HCT116 (cell line): ENCODE measurements around the gene LRRC4C.

Experiments used
- CEBPB ChIP-seq: IDR thresholded peaks from 2 replicates; pipeline ENCODE4 v1.6.1; 2012; ENCODE audit warnings: low read depth
- EZH2 ChIP-seq: fragments of 200-600 bp; sonication (generic); IDR thresholded peaks from 2 replicates; pipeline ENCODE4 v1.6.1; 2017; ENCODE audit warnings: antibody characterized with exemption, mixed run types
- JUND ChIP-seq: IDR thresholded peaks from 2 replicates; pipeline ENCODE4 v1.6.1; 2012
- POLR2A ChIP-seq: IDR thresholded peaks from 2 replicates; pipeline ENCODE4 v1.7.0; 2011; ENCODE audit warnings: borderline replicate concordance; ENCODE audit not compliant: insufficient read depth, insufficient read length; ENCODE audit errors: extremely low read depth
- POLR2AphosphoS5 ChIP-seq: IDR thresholded peaks from 2 replicates; pipeline ENCODE4 v1.6.1; 2011; ENCODE audit warnings: mild to moderate bottlenecking, low read depth, low read length, moderate library complexity
- TCF7L2 ChIP-seq: IDR thresholded peaks from 2 replicates; pipeline ENCODE4 v1.7.0; 2011; ENCODE audit warnings: borderline replicate concordance, inconsistent platforms; ENCODE audit not compliant: insufficient read depth, insufficient read length; ENCODE audit errors: extremely low read depth
- TF ChIP-seq, protein P1 (sequence below), 3 experiments: fragments of 200-600 bp in 1 of 3; sonication (generic) in 1 of 3; IDR thresholded peaks in 2 of 3; conservative IDR thresholded peaks in 1 of 3; 2 replicates each; pipeline ENCODE4 v1.5.1; 2012 to 2017; ENCODE audit warnings: low read depth in 2 of 3, low read length in 2 of 3, antibody characterized with exemption in 1 of 3, borderline replicate concordance in 1 of 3, control low read depth in 1 of 3, mild to moderate bottlenecking in 1 of 3, mixed read lengths in 1 of 3, mixed run types in 1 of 3, moderate library complexity in 1 of 3; ENCODE audit not compliant: insufficient read depth in 1 of 3
- TF ChIP-seq, protein P2 (sequence below): IDR thresholded peaks from 2 replicates; pipeline ENCODE4 v1.6.1; 2012

DNA sequence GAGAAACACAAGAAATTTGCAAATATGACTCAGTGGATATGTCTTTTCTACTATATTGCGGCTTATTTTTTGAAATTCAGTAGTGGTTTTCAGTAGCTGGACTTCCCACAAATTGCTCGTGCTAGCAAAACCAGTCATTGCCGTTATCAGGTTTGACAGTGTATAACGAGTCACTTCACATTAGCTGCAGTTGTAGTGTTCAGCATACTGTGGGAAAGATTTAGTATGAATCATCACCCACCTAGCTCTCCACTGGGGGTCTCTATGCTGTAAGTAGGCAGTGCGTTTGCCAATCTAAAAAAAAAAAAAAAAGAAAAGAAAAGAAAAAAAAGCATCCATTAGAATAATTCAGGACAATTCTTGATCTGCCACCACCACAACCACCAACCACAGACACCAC, 1318.9 kb downstream of the LRRC4C start:
- no peak for TF ChIP-seq POLR2AphosphoS5
- TF ChIP-seq, protein P1, sequence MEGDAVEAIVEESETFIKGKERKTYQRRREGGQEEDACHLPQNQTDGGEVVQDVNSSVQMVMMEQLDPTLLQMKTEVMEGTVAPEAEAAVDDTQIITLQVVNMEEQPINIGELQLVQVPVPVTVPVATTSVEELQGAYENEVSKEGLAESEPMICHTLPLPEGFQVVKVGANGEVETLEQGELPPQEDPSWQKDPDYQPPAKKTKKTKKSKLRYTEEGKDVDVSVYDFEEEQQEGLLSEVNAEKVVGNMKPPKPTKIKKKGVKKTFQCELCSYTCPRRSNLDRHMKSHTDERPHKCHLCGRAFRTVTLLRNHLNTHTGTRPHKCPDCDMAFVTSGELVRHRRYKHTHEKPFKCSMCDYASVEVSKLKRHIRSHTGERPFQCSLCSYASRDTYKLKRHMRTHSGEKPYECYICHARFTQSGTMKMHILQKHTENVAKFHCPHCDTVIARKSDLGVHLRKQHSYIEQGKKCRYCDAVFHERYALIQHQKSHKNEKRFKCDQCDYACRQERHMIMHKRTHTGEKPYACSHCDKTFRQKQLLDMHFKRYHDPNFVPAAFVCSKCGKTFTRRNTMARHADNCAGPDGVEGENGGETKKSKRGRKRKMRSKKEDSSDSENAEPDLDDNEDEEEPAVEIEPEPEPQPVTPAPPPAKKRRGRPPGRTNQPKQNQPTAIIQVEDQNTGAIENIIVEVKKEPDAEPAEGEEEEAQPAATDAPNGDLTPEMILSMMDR (IDR thresholded peaks at IDR 0.05 in 2 of 3, conservative IDR thresholded peaks at IDR 0.05 in 1 of 3; ENCODE audit: borderline replicate concordance in 1 of 3, insufficient read depth in 1 of 3, low read depth in 2 of 3, low read length in 2 of 3) = no peak
- no peak for TF ChIP-seq CEBPB
- TF ChIP-seq EZH2 = no peak
- no peak for TF ChIP-seq JUND
- TF ChIP-seq, protein P2, sequence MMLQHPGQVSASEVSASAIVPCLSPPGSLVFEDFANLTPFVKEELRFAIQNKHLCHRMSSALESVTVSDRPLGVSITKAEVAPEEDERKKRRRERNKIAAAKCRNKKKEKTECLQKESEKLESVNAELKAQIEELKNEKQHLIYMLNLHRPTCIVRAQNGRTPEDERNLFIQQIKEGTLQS = no peak
- no peak for TF ChIP-seq POLR2A
- TF ChIP-seq TCF7L2 = no peak
